CD4-positive, CD25-positive, alpha-beta regulatory T cell (primary cell): ENCODE results near the gene SPATA46. TPM values are rescaled to one million over a fixed set of nuclear protein-coding genes. Genes with fewer than 3 reads are reported as not detected.

Source experiments
- ATAC-seq, 2 donors: fragments of 150-1000 bp; cut with Tn5 transposase; one replicate each; pipeline ENCODE4 v1.10.0; 2021; ENCODE audit warnings: low read depth in 2 of 2, moderate number of reproducible peaks in 2 of 2, moderate library complexity in 1 of 2
- DNase-seq, 3 donors: peaks; one replicate each; pipeline versions ENCODE4 v3.0.0 to v3.0.0-alpha.2; 2012 to 2022; ENCODE audit warnings: mixed read lengths in 1 of 3
- H3K27ac ChIP-seq: one replicate; pipeline ENCODE4 v1.7.0; 2013; ENCODE audit warnings: mild to moderate bottlenecking, low read length; ENCODE audit not compliant: insufficient read depth, poor library complexity, severe bottlenecking
- H3K27me3 ChIP-seq: one replicate; pipeline ENCODE4 v1.7.0; 2013; ENCODE audit warnings: low read length; ENCODE audit not compliant: control insufficient read depth, insufficient read depth
- H3K36me3 ChIP-seq: one replicate; pipeline ENCODE4 v1.7.0; 2013; ENCODE audit warnings: mild to moderate bottlenecking, low read length, moderate library complexity; ENCODE audit not compliant: control insufficient read depth, insufficient read depth
- H3K4me1 ChIP-seq: 2 replicates; pipeline ENCODE4 v1.7.0; 2013; ENCODE audit warnings: mild to moderate bottlenecking, low read length; ENCODE audit not compliant: insufficient read depth, control insufficient read depth, poor library complexity, severe bottlenecking
- H3K4me3 ChIP-seq: one replicate; pipeline ENCODE4 v1.7.0; 2013; ENCODE audit warnings: low read depth, mild to moderate bottlenecking, low read length, moderate library complexity
- H3K9me3 ChIP-seq, 2 experiments: 1 replicate in 1 of 2; 2 replicates in 1 of 2; pipeline ENCODE4 v1.7.0; 2013; ENCODE audit warnings: low read length in 2 of 2, mild to moderate bottlenecking in 1 of 2, moderate library complexity in 1 of 2; ENCODE audit not compliant: control insufficient read depth in 2 of 2
- H3K27ac Mint-ChIP-seq, 3 donors: one replicate each; pipeline ENCODE4 v1.8.0; 2020 to 2022; ENCODE audit warnings: mild to moderate bottlenecking in 3 of 3, mixed read lengths in 3 of 3, moderate library complexity in 2 of 3
- H3K27me3 Mint-ChIP-seq: one replicate; pipeline ENCODE4 v1.8.0; 2022; ENCODE audit warnings: mild to moderate bottlenecking, mixed read lengths
- H3K36me3 Mint-ChIP-seq: one replicate; pipeline ENCODE4 v1.8.0; 2020; ENCODE audit warnings: mixed read lengths
- H3K4me1 Mint-ChIP-seq, 4 donors: one replicate each; pipeline ENCODE4 v1.8.0; 2020 to 2022; ENCODE audit warnings: mixed read lengths in 4 of 4, mild to moderate bottlenecking in 1 of 4
- H3K4me3 Mint-ChIP-seq, 4 donors: one replicate each; pipeline ENCODE4 v1.8.0; 2020 to 2022; ENCODE audit warnings: mild to moderate bottlenecking in 4 of 4, mixed read lengths in 4 of 4, moderate library complexity in 3 of 4
- H3K9me3 Mint-ChIP-seq, 7 donors: one replicate each; pipeline ENCODE4 v1.8.0; 2020 to 2022; ENCODE audit warnings: mixed read lengths in 7 of 7, mild to moderate bottlenecking in 3 of 7, moderate library complexity in 2 of 7
- polyA plus RNA-seq, 4 donors: library from polyadenylated mRNA; unstranded; fragments of 300-500 nt; fragmentation: Illumina TruSeq; gene quantifications; one replicate each; pipeline ENCODE4 v1.2.3, GENCODE V29; 2021
- total RNA-seq: library from RNA; stranded (reverse); gene quantifications from one replicate; pipeline ENCODE4 v1.2.3, GENCODE V29; 2022

Gene SPATA46
- total and polyA plus RNA-seq, 5 donors from 2014 or later, result not detected

- Histone ChIP-seq H3K27me3 (peaks cover 2% of the 10 kb centered on the region), H3K4me1 (no peaks in the 10 kb centered on the region), H3K27ac (no peak overlapping the region), H3K9me3 (no peaks in the 10 kb centered on the region), H3K4me3 (no peak overlapping the region), H3K36me3 (no peaks in the 10 kb centered on the region)
- no peak overlapping the region for H3K27ac Mint-ChIP-seq
- no peak for DNase-seq
- no peaks in the 10 kb centered on the region for H3K36me3 Mint-ChIP-seq
- no peaks in the 10 kb centered on the region for H3K27me3 Mint-ChIP-seq
- H3K4me3 Mint-ChIP-seq, result no peak overlapping the region
- H3K4me1 Mint-ChIP-seq, result peaks cover 0 to 2% (median 0%) of the 10 kb centered on the region in 4 donors
- ATAC-seq, result no peak
- H3K9me3 Mint-ChIP-seq, result peaks cover 0 to 2% (median 0%) of the 10 kb centered on the region in 7 donors
Observed at GRCh38 chr1:162370161-162370560, 6.5 kb downstream of the SPATA46 start.

DNA sequence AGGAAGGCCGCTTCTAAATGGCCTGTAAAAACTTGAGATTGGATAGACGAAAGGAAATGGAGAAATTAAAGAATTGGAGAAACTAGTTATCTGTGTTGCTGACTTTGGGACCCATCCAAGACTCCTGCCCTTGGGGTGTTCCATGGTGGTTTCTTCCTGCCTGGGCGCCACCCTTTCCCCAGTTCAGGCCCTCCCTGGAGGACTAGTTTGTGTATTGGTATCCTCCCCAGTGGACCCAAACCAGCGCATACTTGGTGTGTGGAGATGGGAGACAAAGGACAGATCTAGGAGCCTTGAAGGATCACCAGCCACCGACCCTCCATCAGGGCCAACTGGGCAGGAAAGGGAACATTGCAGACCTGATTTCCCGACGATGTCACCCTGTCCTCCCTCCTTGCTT lies 7.1 kb downstream of the SPATA46 start:
- Histone ChIP-seq H3K36me3 (no peaks in the 10 kb centered on the region), H3K27me3 (peaks cover 2% of the 10 kb centered on the region), H3K4me1 (no peaks in the 10 kb centered on the region), H3K27ac (no peak overlapping the region), H3K4me3 (no peak overlapping the region), H3K9me3 (no peaks in the 10 kb centered on the region)
- no peaks in the 10 kb centered on the region for H3K36me3 Mint-ChIP-seq
- no peak for DNase-seq
- no peak overlapping the region for H3K27ac Mint-ChIP-seq
- H3K4me1 Mint-ChIP-seq, result peaks cover 0 to 2% (median 0%) of the 10 kb centered on the region in 4 donors
- no peak overlapping the region for H3K4me3 Mint-ChIP-seq
- peaks cover under 1% of the 10 kb centered on the region for H3K27me3 Mint-ChIP-seq
- no peak for ATAC-seq
- H3K9me3 Mint-ChIP-seq, result peaks cover 0 to 2% (median 0%) of the 10 kb centered on the region in 7 donors

- Mint-ChIP-seq H3K27me3 (peaks cover 7% of the 10 kb centered on the region), H3K4me1 (peaks cover 0 to 2% (median 0%) of the 10 kb centered on the region in 4 donors), H3K27ac (no peak overlapping the region), H3K36me3 (no peaks in the 10 kb centered on the region), H3K4me3 (no peak overlapping the region), H3K9me3 (peaks cover 0 to 2% (median 0%) of the 10 kb centered on the region in 7 donors)
- no peak overlapping the region for H3K4me3 ChIP-seq
- peaks cover 2% of the 10 kb centered on the region for H3K27me3 ChIP-seq
- ATAC-seq (no peak), DNase-seq (no peak)
- no peaks in the 10 kb centered on the region for H3K4me1 ChIP-seq
- H3K9me3 ChIP-seq, result no peaks in the 10 kb centered on the region
- no peaks in the 10 kb centered on the region for H3K36me3 ChIP-seq
- no peak overlapping the region for H3K27ac ChIP-seq
Observed at GRCh38 chr1:162368451-162368850, 8.2 kb downstream of the SPATA46 start.

GRCh38 chr1:162367772-162368171 lies 8.9 kb downstream of the SPATA46 start:
- peaks cover 0 to under 1% (median 0%) of the 10 kb centered on the region in 7 donors for H3K9me3 Mint-ChIP-seq
- peaks cover 9% of the 10 kb centered on the region for H3K27me3 Mint-ChIP-seq
- no peaks in the 10 kb centered on the region for H3K9me3 ChIP-seq
- no peak overlapping the region for H3K27ac Mint-ChIP-seq
- ATAC-seq, result no peak
- H3K36me3 Mint-ChIP-seq, result no peaks in the 10 kb centered on the region
- H3K27me3 ChIP-seq, result peaks cover 2% of the 10 kb centered on the region
- H3K36me3 ChIP-seq, result no peaks in the 10 kb centered on the region
- H3K27ac ChIP-seq, result no peak overlapping the region
- H3K4me1 ChIP-seq, result no peaks in the 10 kb centered on the region
- no peak overlapping the region for H3K4me3 ChIP-seq
- no peak overlapping the region for H3K4me3 Mint-ChIP-seq
- no peak for DNase-seq
- H3K4me1 Mint-ChIP-seq, result peaks cover 0 to 2% (median 0%) of the 10 kb centered on the region in 4 donors

DNA sequence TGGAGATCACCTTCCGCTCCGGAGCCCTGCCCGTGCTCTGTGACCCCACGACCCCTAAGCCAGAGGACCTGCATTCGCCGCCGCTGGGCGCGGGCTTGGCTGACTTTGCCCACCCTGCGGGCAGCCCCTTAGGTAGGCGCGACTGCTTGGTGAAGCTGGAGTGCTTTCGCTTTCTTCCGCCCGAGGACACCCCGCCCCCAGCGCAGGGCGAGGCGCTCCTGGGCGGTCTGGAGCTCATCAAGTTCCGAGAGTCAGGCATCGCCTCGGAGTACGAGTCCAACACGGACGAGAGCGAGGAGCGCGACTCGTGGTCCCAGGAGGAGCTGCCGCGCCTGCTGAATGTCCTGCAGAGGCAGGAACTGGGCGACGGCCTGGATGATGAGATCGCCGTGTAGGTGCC lies 9.6 kb downstream of the SPATA46 start:
- Mint-ChIP-seq H3K4me3 (no peak overlapping the region), H3K27ac (no peak overlapping the region), H3K36me3 (no peaks in the 10 kb centered on the region), H3K27me3 (peaks cover 9% of the 10 kb centered on the region), H3K4me1 (peaks cover 0 to 2% (median 0%) of the 10 kb centered on the region in 4 donors), H3K9me3 (no peaks in the 10 kb centered on the region)
- Histone ChIP-seq H3K4me1 (no peaks in the 10 kb centered on the region), H3K27me3 (peaks cover 2% of the 10 kb centered on the region), H3K9me3 (no peaks in the 10 kb centered on the region), H3K4me3 (no peak overlapping the region), H3K27ac (no peak overlapping the region), H3K36me3 (no peaks in the 10 kb centered on the region)
- DNase-seq, result no peak
- no peak for ATAC-seq

DNA sequence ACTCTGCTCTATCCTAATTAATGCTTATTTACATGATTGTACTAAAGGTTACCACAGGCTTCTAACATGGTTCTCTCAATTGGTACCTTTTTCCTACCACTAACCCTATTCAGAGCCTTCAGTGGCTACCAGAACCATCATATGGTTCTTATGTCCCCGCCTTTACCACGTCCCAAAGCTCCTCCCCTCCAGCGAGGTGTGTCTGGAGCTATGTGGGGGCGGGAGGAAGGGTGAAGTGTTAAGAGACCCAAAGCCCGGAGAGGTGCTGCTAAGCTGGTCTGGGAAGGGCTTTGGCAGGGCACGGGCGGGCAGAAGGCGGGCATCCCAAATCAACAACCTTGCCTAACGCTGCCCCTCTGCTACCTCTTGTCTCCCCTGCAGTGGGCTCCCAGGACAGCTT lies 10.0 kb downstream of the SPATA46 start:
- ATAC-seq, result no peak
- Histone ChIP-seq H3K4me3 (no peak overlapping the region), H3K27me3 (peaks cover 2% of the 10 kb centered on the region), H3K4me1 (no peaks in the 10 kb centered on the region), H3K36me3 (no peaks in the 10 kb centered on the region), H3K27ac (no peak overlapping the region), H3K9me3 (no peaks in the 10 kb centered on the region)
- Mint-ChIP-seq H3K4me3 (no peak overlapping the region), H3K4me1 (peaks cover 0 to under 1% (median 0%) of the 10 kb centered on the region in 4 donors), H3K9me3 (no peaks in the 10 kb centered on the region), H3K27me3 (peaks cover 9% of the 10 kb centered on the region), H3K27ac (no peak overlapping the region), H3K36me3 (no peaks in the 10 kb centered on the region)
- no peak for DNase-seq

- Mint-ChIP-seq H3K27me3 (peaks cover 9% of the 10 kb centered on the region), H3K4me1 (no peaks in the 10 kb centered on the region), H3K27ac (no peak overlapping the region), H3K4me3 (no peak overlapping the region), H3K36me3 (no peaks in the 10 kb centered on the region), H3K9me3 (no peaks in the 10 kb centered on the region)
- H3K27ac ChIP-seq, result no peak overlapping the region
- peaks cover 2% of the 10 kb centered on the region for H3K27me3 ChIP-seq
- no peaks in the 10 kb centered on the region for H3K4me1 ChIP-seq
- H3K9me3 ChIP-seq, result no peaks in the 10 kb centered on the region
- no peak overlapping the region for H3K4me3 ChIP-seq
- DNase-seq (no peak), ATAC-seq (no peak)
- no peaks in the 10 kb centered on the region for H3K36me3 ChIP-seq
Observed at GRCh38 chr1:162366149-162366548, 10.5 kb downstream of the SPATA46 start.

DNA sequence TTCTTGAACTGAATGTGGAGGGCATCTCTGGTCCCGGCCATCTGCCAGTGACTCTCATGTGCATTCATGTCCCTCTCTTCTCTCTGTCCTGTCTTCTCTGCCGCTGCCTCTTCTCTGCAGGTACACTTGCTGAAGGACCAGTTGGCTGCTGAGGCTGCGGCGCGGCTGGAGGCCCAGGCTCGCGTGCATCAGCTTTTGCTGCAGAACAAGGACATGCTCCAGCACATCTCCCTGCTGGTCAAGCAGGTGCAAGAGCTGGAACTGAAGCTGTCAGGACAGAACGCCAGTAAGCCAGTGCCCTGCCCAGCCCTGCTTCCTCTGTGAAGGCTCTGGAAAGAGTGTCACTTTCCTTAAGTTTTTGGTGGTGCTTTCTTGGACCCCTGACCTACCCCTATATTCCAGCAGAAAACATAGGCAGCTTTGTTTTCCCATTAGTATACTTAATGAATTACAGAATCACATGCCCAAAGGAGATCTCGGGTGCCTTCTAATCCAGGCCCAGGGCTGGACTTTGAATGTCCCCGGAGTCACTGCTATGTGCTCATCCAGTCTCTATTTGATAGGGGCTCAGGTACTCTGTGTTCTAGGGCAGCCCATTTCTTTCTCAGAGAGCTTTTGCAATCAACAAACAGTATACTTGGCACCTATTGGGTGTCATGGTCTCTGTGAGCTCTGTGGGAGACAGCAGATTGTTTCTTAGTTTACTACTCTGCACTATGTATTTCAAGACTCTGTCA lies 11.2 kb downstream of the SPATA46 start:
- Mint-ChIP-seq H3K27me3 (peaks cover 9% of the 10 kb centered on the region), H3K4me1 (no peaks in the 10 kb centered on the region), H3K27ac (no peak overlapping the region), H3K9me3 (no peaks in the 10 kb centered on the region), H3K4me3 (no peak overlapping the region), H3K36me3 (no peaks in the 10 kb centered on the region)
- Histone ChIP-seq H3K4me3 (no peak overlapping the region), H3K27me3 (peaks cover 2% of the 10 kb centered on the region), H3K36me3 (no peaks in the 10 kb centered on the region), H3K4me1 (no peaks in the 10 kb centered on the region), H3K9me3 (no peaks in the 10 kb centered on the region), H3K27ac (no peak overlapping the region)
- ATAC-seq (no peak), DNase-seq (no peak)
